Measurements from ENCODE around the gene AKR1E2.
A peak's percentile ranks its signal among the peaks of the same experiment; 100 is the strongest.

AKR1E2 gene

DNA sequence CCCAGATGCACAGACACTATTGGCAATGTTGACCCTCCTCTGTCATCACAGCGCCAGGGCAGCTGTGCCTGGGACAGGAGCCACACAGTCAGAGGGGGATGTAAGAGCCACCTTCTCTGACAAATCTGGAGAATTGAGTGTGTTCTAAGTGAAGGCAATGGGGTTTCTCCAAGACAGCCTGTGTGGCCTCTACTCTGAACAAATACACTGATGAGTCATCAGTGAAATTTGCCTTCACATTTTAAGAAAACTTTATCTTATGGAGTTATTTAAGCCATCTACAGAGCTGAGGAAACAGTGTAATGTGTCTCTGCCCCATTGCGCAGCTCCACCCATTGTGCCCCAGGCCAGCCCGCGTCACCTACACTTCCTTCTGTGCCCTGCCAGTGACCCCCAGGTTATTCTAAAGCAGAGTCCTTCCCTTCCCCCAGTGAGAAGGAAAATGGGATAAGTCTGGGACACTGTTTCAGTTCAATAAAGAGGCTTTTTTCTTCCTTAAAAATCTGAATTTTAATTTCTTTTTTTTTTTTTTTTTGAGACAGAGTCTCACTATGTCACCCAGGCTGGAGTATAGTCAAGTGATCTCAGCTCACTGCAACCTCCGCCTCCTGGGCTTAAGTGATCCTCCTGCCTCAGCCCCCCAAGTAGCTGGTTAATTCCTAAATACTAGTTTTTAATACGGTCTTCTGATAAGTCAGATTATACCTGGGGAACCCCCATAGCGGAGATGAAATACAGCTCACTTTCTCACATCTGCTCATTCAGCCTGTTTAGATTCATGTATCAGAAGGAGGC is 21.8 kb downstream of the AKR1E2 start:
- DNase-seq (ENCODE audit: low read depth) = peak; percentile 91
- H3K4me3 ChIP-seq (ENCODE audit: low read depth, low read length) = no peak overlapping the region
- TF ChIP-seq, protein P1, sequence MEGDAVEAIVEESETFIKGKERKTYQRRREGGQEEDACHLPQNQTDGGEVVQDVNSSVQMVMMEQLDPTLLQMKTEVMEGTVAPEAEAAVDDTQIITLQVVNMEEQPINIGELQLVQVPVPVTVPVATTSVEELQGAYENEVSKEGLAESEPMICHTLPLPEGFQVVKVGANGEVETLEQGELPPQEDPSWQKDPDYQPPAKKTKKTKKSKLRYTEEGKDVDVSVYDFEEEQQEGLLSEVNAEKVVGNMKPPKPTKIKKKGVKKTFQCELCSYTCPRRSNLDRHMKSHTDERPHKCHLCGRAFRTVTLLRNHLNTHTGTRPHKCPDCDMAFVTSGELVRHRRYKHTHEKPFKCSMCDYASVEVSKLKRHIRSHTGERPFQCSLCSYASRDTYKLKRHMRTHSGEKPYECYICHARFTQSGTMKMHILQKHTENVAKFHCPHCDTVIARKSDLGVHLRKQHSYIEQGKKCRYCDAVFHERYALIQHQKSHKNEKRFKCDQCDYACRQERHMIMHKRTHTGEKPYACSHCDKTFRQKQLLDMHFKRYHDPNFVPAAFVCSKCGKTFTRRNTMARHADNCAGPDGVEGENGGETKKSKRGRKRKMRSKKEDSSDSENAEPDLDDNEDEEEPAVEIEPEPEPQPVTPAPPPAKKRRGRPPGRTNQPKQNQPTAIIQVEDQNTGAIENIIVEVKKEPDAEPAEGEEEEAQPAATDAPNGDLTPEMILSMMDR (conservative IDR thresholded peaks at IDR 0.05; ENCODE audit: low read depth, low read length) = no peak

DNA sequence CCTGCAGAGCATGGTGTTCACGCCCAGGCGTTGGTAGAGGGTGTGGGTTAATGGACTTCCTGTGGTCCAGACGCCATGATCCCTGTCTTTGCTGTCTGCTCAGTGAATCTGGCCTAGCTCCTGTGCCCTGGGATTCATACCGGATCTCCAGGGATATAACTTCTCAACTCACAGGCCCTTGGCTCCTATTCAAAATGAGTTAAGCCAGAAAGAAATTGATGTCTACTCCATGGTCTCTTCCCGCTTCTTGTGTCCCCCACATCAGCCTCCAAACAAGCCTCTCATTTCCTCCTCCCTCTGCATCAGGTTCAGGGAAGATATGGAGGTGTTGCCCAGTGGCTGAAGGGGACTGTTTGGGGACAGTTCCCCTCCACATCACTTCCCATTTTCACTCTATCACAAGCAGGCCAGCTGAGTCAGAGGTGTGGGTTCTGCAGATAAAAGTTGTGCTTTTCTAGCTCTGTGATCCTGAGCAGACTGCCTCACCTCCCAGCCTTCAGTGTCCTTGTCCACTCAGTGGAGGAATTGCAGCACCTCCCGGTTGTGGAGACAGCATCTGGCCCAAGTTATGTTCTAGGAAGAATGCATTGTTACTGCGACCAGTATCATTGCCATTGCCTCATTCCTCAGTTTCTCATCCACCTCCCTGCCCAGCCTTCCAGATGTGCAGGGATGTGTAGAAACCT is 22.5 kb downstream of the AKR1E2 start:
- TF ChIP-seq, protein P1 (conservative IDR thresholded peaks at IDR 0.05; ENCODE audit: low read depth, low read length) = no peak
- no peak for DNase-seq (ENCODE audit: low read depth)
- H3K4me3 ChIP-seq (ENCODE audit: low read depth, low read length) = no peak overlapping the region

DNA sequence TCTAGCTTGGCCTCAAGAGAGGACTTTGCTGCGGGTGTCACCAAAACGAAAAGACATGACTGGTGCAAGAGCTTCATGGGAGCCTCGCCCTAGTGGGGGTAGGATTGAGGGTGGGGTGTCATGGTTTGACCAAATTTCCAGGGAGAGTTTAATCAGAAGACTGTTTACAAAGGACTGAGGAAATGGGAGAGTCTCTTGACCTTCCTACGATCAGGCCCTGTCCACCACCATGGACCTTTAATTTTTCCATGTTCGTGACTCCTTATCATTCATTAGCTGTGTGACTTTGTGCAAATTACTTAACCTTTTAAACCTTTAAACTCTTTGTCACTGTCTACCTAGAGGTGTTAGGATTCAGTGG is 23.0 kb downstream of the AKR1E2 start:
- DNase-seq (ENCODE audit: low read depth) = no peak
- no peak overlapping the region for H3K4me3 ChIP-seq (ENCODE audit: low read depth, low read length)
- TF ChIP-seq, protein P1 (conservative IDR thresholded peaks at IDR 0.05; ENCODE audit: low read depth, low read length) = no peak

- H3K4me3 ChIP-seq (ENCODE audit: low read depth, low read length) = peak overlapping the region; percentile 18
- TF ChIP-seq, protein P1 (conservative IDR thresholded peaks at IDR 0.05; ENCODE audit: low read depth, low read length) = peak; percentile 100
- peak; percentile 99 for DNase-seq (ENCODE audit: low read depth)
Measured at GRCh38 chr10:4849555-4850242, 23.7 kb downstream of the AKR1E2 start.

GRCh38 chr10:4850397-4850796 is 24.4 kb downstream of the AKR1E2 start:
- TF ChIP-seq, protein P1 (conservative IDR thresholded peaks at IDR 0.05; ENCODE audit: low read depth, low read length) = no peak
- H3K4me3 ChIP-seq (ENCODE audit: low read depth, low read length) = no peak overlapping the region
- no peak for DNase-seq (ENCODE audit: low read depth)

DNA sequence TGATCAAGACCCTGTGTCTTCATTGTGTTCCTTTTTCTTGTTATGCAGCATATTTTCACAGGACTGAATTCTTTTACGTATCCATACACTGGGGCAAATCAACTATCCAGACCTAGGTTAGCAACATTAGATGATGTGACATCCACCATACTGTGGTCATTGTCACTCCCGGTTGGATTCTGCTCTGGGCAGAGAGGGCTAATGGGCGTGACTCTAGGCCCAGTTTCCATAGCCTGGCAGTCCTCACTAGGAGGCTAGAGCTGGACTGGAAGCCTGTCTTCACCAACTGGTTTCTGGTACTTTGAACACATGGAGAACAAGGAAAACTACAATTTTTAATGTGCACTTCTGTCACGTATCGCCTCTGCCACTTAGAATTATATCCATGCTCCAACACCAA is 25.2 kb downstream of the AKR1E2 start:
- no peak overlapping the region for H3K4me3 ChIP-seq (ENCODE audit: low read depth, low read length)
- no peak for DNase-seq (ENCODE audit: low read depth)
- TF ChIP-seq, protein P1 (conservative IDR thresholded peaks at IDR 0.05; ENCODE audit: low read depth, low read length) = no peak

Measured in choroid plexus epithelial cell (primary cell).